ENCODE results near the gene MYO9A.

DNA sequence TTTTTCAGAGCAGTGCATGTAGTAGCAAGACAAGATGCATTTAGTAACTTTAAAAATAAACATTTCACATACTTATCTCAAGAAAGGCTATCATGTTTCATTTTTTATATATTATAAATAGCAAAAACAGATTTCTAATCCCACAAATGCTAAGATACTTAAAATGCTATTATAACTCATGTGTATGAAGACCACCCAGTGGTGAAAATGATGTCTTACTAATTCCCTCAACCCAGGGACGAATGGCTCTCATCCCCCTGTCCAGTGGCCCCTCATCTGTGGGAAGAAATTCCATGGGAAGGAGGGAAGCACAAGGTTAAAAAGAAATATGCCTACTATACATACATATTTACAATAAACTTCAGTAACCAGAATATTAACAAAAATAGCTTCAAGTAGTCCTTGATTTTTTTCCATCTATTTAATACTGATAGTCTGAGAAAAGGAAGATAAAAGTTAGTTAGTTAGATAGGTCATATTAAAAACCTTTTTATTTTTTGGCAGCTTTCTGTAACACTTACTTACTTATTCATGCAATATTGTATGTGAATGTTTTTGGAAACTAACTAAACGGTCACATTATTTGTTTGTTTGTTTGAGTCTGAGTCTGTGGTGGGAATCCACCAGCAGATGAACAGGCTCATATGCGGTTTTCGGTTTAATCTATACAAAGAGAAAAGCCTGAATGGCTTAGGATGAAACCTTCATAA, 292.8 kb downstream of the MYO9A start:
- TF ChIP-seq POLR2A (IDR thresholded peaks at IDR 0.05; ENCODE audit: extremely low read depth, insufficient read length) (no peak), MYC (IDR thresholded peaks at IDR 0.05; ENCODE audit: low read depth, low read length) (no peak)
- TF ChIP-seq, protein P1, sequence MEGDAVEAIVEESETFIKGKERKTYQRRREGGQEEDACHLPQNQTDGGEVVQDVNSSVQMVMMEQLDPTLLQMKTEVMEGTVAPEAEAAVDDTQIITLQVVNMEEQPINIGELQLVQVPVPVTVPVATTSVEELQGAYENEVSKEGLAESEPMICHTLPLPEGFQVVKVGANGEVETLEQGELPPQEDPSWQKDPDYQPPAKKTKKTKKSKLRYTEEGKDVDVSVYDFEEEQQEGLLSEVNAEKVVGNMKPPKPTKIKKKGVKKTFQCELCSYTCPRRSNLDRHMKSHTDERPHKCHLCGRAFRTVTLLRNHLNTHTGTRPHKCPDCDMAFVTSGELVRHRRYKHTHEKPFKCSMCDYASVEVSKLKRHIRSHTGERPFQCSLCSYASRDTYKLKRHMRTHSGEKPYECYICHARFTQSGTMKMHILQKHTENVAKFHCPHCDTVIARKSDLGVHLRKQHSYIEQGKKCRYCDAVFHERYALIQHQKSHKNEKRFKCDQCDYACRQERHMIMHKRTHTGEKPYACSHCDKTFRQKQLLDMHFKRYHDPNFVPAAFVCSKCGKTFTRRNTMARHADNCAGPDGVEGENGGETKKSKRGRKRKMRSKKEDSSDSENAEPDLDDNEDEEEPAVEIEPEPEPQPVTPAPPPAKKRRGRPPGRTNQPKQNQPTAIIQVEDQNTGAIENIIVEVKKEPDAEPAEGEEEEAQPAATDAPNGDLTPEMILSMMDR (IDR thresholded peaks at IDR 0.05; ENCODE audit: low read depth, low read length) = no peak
